Mammary epithelial cell (primary cell): ENCODE measurements around the gene GCHFR.

Experiments used
- EZH2 ChIP-seq: IDR thresholded peaks from 2 replicates; pipeline ENCODE4 v1.6.1; 2012; ENCODE audit warnings: low read length, inconsistent platforms, borderline replicate concordance
- TF ChIP-seq, protein P1 (sequence below), 2 donors: IDR thresholded peaks in 1 of 2; conservative IDR thresholded peaks in 1 of 2; 2 replicates each; pipeline ENCODE4 v1.5.1; 2011 to 2012; ENCODE audit warnings: inconsistent platforms in 2 of 2, low read length in 2 of 2, mild to moderate bottlenecking in 2 of 2, control low read depth in 1 of 2, low read depth in 1 of 2; ENCODE audit not compliant: insufficient read depth in 1 of 2; ENCODE audit errors: extremely low read depth in 1 of 2

DNA sequence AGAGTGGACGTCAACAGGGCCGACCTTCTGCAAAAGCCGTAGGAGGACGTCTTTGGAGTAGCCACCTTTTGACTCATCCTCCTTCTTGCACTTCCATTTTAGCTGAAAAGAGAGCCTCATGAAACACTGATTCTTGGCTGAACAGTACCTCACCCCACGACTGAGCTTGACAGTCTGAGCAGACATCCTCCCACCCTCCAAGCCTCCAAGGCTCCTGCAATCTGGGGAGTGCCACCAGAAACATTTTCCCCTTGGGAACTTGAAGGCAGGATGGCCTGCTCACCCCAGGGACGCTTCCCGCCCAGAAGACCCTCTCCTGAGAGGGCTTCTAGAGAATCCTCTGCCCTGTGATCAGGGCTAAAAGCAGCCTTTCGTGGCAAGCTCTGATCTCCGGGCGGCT, 11.1 kb downstream of the GCHFR start:
- TF ChIP-seq, protein P1, sequence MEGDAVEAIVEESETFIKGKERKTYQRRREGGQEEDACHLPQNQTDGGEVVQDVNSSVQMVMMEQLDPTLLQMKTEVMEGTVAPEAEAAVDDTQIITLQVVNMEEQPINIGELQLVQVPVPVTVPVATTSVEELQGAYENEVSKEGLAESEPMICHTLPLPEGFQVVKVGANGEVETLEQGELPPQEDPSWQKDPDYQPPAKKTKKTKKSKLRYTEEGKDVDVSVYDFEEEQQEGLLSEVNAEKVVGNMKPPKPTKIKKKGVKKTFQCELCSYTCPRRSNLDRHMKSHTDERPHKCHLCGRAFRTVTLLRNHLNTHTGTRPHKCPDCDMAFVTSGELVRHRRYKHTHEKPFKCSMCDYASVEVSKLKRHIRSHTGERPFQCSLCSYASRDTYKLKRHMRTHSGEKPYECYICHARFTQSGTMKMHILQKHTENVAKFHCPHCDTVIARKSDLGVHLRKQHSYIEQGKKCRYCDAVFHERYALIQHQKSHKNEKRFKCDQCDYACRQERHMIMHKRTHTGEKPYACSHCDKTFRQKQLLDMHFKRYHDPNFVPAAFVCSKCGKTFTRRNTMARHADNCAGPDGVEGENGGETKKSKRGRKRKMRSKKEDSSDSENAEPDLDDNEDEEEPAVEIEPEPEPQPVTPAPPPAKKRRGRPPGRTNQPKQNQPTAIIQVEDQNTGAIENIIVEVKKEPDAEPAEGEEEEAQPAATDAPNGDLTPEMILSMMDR (conservative IDR thresholded peaks at IDR 0.05 in 1 of 2, IDR thresholded peaks at IDR 0.05 in 1 of 2; ENCODE audit: extremely low read depth in 1 of 2, insufficient read depth in 1 of 2, low read depth in 1 of 2, low read length in 2 of 2) = no peak
- no peak for TF ChIP-seq EZH2
